ENCODE measurements around the gene NDUFA5.

The NDUFA5 gene

GRCh38 chr7:123570390-123571182 is 13.0 kb upstream of the NDUFA5 start:
- ATAC-seq (ENCODE audit: insufficient read depth, low read depth) (no peak), DNase-seq (no peak)
- H3K4me2 ChIP-seq (ENCODE audit: insufficient read depth, low read length): no peak overlapping the region
- TF ChIP-seq EZH2 (IDR thresholded peaks at IDR 0.05; ENCODE audit: borderline replicate concordance, low read depth, low read length, severe bottlenecking) (no peak), CTCF (IDR thresholded peaks at IDR 0.05; ENCODE audit: borderline replicate concordance, extremely low read depth, low read length, poor library complexity, severe bottlenecking) (no peak)
- H3K36me3 ChIP-seq (ENCODE audit: insufficient read depth, low read length): no peaks in the 10 kb centered on the region
- H4K20me1 ChIP-seq (ENCODE audit: insufficient read depth, low read length): no peaks in the 10 kb centered on the region
- H3K27ac ChIP-seq (ENCODE audit: low read length): no peak overlapping the region
- H3K79me2 ChIP-seq (ENCODE audit: insufficient read depth, low read length): no peaks in the 10 kb centered on the region
- H3K4me3 ChIP-seq (ENCODE audit: low read depth in 1 of 2, low read length in 2 of 2): no peak overlapping the region
- no peaks in the 10 kb centered on the region for H3K27me3 ChIP-seq (ENCODE audit: insufficient read depth, low read length, poor library complexity)
- no peaks in the 10 kb centered on the region for H3K9me3 ChIP-seq (ENCODE audit: insufficient read depth, low read length, severe bottlenecking)
- H3K4me1 ChIP-seq (ENCODE audit: insufficient read depth, low read length): no peaks in the 10 kb centered on the region
- no peak overlapping the region for H2AFZ ChIP-seq (ENCODE audit: low read depth, low read length)
- no peak overlapping the region for H3K9ac ChIP-seq (ENCODE audit: low read depth, low read length)

DNA sequence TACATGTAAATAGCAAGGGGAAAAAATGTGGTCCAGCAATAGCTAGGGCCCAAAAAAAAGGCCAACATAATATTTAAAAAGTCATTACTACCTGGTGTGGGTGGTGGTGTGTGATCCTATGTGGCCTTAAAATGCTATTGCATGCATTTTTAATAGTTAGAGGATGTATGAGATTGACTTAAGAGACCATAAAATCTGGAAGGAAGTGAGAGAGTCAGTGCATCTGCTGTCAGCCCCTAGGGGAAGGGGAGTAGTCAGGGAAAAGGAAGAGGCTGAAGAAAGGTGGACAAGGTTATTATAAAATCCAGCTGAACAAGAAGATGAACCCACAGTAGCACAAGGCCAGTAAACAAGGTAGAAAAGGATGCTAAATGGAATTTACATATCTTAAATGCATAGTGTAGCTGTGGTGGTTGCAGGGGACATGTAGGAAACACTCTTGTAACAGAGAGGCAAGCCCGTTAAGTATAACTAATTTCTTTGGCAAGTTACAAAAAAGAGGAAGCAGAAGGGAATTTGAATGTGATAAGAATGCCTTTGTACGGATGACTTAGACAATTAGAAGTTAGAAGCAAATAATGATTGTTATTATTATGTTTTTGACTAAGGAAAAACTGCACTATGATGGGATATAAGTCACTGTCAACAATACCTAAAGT is 11.9 kb upstream of the NDUFA5 start:
- no peak for DNase-seq

GRCh38 chr7:123562121-123562520 is 4.5 kb upstream of the NDUFA5 start:
- TF ChIP-seq CTCF (IDR thresholded peaks at IDR 0.05; ENCODE audit: borderline replicate concordance, extremely low read depth, low read length, poor library complexity, severe bottlenecking): no peak
- TF ChIP-seq EZH2 (IDR thresholded peaks at IDR 0.05; ENCODE audit: borderline replicate concordance, low read depth, low read length, severe bottlenecking): no peak
- peak; percentile 69 for ATAC-seq (ENCODE audit: insufficient read depth, low read depth)

More for the DNA sequence above, 11.9 kb upstream of the NDUFA5 start:
- H3K36me3 ChIP-seq (ENCODE audit: insufficient read depth, low read length): no peaks in the 10 kb centered on the region
- no peak overlapping the region for H3K27ac ChIP-seq (ENCODE audit: low read length)
- no peak overlapping the region for H2AFZ ChIP-seq (ENCODE audit: low read depth, low read length)
- H3K27me3 ChIP-seq (ENCODE audit: insufficient read depth, low read length, poor library complexity): no peaks in the 10 kb centered on the region
- H3K4me1 ChIP-seq (ENCODE audit: insufficient read depth, low read length): no peaks in the 10 kb centered on the region
- peak; percentile 44; the same call in 1 of the 3 replicates for ATAC-seq (ENCODE audit: insufficient read depth, low read depth)
- no peak overlapping the region for H3K9ac ChIP-seq (ENCODE audit: low read depth, low read length)
- no peaks in the 10 kb centered on the region for H3K9me3 ChIP-seq (ENCODE audit: insufficient read depth, low read length, severe bottlenecking)
- no peaks in the 10 kb centered on the region for H4K20me1 ChIP-seq (ENCODE audit: insufficient read depth, low read length)
- no peak overlapping the region for H3K4me3 ChIP-seq (ENCODE audit: low read depth in 1 of 2, low read length in 2 of 2)
- no peak overlapping the region for H3K4me2 ChIP-seq (ENCODE audit: insufficient read depth, low read length)
- no peaks in the 10 kb centered on the region for H3K79me2 ChIP-seq (ENCODE audit: insufficient read depth, low read length)
- no peak for TF ChIP-seq CTCF (IDR thresholded peaks at IDR 0.05; ENCODE audit: borderline replicate concordance, extremely low read depth, low read length, poor library complexity, severe bottlenecking)
- TF ChIP-seq EZH2 (IDR thresholded peaks at IDR 0.05; ENCODE audit: borderline replicate concordance, low read depth, low read length, severe bottlenecking): no peak

More at GRCh38 chr7:123562121-123562520, 4.5 kb upstream of the NDUFA5 start:
- Histone ChIP-seq H3K36me3 (ENCODE audit: insufficient read depth, low read length) (no peaks in the 10 kb centered on the region), H3K9ac (ENCODE audit: low read depth, low read length) (0 out of 2 replicates have a peak overlapping the region, but pooled peaks have one; percentile 15), H3K9me3 (ENCODE audit: insufficient read depth, low read length, severe bottlenecking) (no peaks in the 10 kb centered on the region), H3K27ac (ENCODE audit: low read length) (peak overlapping the region; percentile 66; the same call in 1 of the 2 replicates), H3K4me1 (ENCODE audit: insufficient read depth, low read length) (peaks cover 39% of the 10 kb centered on the region), H3K27me3 (ENCODE audit: insufficient read depth, low read length, poor library complexity) (no peaks in the 10 kb centered on the region), H3K79me2 (ENCODE audit: insufficient read depth, low read length) (peaks cover 5% of the 10 kb centered on the region), H2AFZ (ENCODE audit: low read depth, low read length) (no peak overlapping the region), H4K20me1 (ENCODE audit: insufficient read depth, low read length) (no peaks in the 10 kb centered on the region), H3K4me2 (ENCODE audit: insufficient read depth, low read length) (no peak overlapping the region), H3K4me3 (ENCODE audit: low read depth in 1 of 2, low read length in 2 of 2) (no peak overlapping the region)
- peak; percentile 40 for DNase-seq
